ENCODE measurements around the gene TUBA3C.

The TUBA3C gene

DNA sequence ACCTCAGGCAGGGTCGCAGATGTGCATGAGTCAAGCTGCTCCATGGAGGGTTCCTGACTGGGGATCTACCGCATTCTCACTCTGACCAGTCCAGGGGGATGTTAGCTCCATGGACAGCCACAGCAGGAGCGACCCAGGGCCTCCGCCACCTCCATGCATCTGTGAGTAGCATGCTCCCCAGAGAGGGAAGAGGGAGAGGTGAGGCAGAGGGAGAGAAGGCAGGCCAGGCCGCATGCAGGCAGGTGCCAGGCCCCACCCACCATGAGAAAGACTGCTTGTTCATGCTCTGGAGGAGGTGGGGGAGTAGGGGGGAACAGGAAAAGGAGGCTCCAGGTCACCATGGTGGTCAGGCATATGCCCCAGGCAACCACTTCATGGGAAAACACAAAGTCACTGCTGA lies 20.3 kb downstream of the TUBA3C start:
- DNase-seq (ENCODE audit: low read depth): no peak

- no peak for DNase-seq (ENCODE audit: low read depth)
These were observed 21.7 kb downstream of the TUBA3C start for GRCh38 chr13:19159761-19160420.

- DNase-seq (ENCODE audit: low read depth): no peak
These were observed 22.4 kb downstream of the TUBA3C start for GRCh38 chr13:19159181-19159580.

- DNase-seq (ENCODE audit: low read depth): no peak
These were observed 23.0 kb downstream of the TUBA3C start for GRCh38 chr13:19158526-19159174.

DNA sequence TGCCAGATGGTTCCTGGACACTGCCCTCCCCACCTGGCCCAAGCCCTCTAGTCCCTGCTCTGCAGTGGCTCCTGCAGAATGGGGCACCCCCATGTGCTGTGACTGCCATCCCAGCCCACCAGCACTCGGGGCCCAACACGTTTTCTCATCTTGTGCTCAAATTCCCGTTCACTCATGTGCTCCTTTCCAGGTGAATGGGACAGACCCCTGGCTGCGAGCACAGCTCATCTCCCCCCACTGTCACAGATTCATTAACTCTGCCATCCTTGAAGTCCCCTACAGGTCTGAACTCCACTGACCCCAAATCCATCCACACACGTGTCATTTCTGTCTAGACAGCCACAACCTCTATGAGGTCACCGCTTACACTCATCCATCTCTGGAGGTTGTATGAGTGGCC lies 23.6 kb downstream of the TUBA3C start:
- DNase-seq (ENCODE audit: low read depth): no peak

GRCh38 chr13:19157461-19157860 lies 24.2 kb downstream of the TUBA3C start:
- no peak for DNase-seq (ENCODE audit: low read depth)

DNA sequence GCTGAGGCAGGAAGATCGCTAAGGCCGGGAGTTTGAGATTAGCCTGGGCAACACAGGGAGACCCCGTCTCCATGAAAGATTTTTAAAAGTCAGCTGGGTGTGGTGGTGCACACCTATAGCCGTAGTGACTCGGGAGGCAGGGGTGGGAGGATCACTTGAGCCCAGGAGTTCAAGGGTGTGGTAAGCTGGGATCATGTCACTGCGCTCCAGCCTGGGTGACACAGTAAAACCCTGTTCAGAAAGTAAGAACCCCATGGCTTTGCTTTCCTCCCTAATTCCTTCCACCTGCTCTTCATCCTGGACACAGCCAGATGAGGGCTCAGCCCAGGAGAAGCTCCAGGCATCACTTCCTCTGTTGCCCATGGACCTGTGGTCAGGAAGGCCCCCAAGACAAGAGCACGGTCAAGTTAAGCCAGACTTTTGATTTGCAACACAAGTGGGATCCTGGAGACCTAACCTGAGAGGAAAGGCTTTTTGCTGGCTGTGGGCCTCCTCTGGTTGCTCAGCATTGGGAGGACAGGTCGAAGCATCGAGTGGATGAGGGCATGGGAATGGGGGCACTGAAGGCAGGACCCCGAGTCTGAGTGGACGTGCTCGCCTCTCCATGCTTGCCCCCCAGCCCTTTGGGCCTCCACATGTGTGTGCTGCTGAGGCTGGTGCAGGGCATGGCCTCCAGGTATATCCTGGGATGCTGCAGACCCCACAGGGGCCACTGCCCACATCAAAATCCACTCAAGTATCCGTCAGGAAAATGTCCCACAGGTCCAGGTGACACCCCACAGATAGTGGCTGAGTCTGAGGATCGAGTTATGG lies 25.4 kb downstream of the TUBA3C start:
- DNase-seq (ENCODE audit: low read depth): no peak

DNA sequence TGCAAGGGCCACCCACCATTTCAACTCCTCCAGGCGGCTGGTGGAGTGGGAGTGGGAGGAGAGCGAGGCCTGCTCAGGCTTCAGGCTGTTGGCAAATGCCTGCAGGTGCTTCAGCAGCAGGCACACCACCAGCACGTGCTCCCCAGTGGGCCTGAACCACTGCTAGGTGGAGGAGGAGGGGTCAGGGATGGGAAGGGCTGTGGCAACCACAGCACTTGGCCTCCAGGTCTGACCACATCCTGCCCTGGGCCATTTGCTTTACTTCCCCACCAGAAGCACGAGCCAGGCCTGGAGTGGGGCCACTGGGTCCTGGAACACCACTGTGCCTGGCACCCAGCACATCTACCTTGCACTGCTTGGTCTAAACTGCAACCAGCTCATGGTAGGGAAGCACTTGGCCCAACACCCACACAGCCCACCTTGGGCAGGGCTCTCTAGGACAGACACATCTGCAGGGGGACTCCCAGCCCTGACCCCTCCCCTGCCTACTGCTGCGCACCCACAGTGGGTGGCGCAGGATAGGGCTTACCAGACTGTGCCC lies 26.2 kb downstream of the TUBA3C start:
- DNase-seq (ENCODE audit: low read depth): no peak

DNA sequence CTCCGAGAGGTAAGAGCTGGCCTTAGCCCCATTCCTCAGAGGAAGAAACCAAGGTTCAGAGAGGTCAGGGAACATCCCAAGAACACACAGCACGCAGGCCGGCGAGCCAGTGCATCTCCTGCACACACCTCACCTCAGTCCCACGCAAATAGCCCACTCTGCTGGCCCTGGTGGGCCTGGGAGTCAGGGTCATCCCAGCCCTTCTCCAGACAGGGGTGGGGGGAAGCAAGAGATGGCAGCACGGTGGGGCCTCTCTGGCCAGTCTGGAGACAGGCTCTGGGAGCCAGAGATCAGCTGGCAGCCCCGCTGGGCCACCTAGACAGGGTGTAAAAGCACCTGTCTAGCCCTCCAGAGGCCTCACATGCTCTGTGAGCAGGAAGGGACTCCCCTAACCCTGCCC lies 26.8 kb downstream of the TUBA3C start:
- no peak for DNase-seq (ENCODE audit: low read depth)

DNA sequence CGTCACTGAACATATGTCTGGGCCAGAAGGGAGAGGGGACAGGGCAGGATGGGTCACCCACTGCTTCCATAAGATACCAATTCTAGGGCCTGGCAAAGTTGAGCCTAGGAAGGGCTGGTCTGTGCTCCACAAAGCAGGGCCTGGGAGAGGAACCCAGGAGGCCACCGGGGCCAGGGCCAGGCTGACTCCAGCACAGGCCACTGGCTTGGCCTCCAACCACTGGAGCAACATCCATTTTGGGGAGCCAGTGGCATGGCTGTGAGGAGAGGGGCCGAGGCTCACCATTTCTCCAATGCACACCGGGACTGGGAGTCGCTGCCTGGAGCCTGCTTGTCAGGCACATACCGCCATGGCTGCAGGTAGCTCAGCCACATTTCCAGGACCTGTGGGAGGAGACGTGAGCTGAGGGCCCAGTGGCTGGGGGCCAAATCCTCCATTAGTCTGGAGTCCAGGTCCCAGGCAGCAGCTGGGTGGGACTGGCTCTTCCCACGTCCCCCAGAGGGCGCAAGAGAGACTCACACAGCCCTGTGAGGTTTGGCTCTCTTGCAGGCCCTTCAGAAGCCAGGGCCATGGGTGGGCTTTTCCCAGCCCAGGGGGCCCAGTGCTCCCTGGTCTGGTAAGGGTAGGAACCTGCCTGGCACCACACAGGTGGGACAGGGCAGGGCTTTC lies 27.7 kb downstream of the TUBA3C start:
- DNase-seq (ENCODE audit: low read depth): no peak

- DNase-seq (ENCODE audit: low read depth): no peak
These were observed 29.2 kb downstream of the TUBA3C start for GRCh38 chr13:19152403-19152802.

- DNase-seq (ENCODE audit: low read depth): no peak
These were observed 29.9 kb downstream of the TUBA3C start for GRCh38 chr13:19151581-19152263.

DNA sequence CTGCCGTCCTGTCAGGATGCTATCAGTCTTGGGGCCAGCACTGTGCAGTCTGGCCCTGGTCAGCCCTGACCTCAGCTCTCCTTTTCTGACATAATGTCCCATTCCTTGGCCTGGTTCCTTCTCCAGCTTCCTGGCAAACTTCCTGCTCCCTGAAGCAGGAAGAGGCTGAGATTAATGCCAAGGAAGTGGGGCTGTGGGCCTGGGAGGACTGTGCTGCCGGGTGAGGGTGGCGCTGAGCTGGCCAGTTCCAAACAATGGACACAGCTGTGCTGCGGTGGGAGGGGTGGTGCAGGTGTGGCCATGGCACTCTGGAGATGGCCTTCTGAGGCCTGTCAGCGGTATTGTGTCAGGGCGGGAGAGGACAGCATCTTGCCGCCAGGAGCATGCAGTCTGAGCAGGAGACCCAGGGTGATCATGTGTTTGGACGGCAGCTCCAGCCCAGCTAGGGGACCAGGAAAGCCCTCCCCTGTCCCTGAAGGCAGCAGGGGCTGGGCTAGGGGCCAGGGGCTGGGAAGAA lies 30.9 kb downstream of the TUBA3C start:
- no peak for DNase-seq (ENCODE audit: low read depth)

- no peak for DNase-seq (ENCODE audit: low read depth)
These were observed 31.4 kb downstream of the TUBA3C start for GRCh38 chr13:19150226-19150625.

DNA sequence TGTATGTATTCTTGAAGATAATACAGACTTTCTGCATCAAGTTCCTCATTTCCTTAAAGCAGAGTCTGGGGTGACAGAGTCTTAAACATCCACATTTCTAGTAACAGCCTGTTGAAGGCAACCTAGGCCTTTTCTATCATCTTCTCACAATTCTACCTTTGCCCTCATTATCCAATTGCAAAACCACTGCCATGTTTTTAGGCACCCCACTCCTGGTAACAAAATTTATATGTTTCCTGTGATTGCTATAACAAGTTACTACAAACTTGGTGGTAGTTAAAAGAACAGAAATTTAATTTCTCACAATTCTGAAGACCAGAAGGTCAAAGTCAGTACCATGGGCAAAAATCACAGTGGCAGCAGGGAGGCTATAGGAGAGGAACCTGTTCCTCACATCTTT lies 33.1 kb downstream of the TUBA3C start:
- DNase-seq (ENCODE audit: low read depth): no peak
